ENCODE results near the gene RNF113B. TPM values are rescaled to one million over a fixed set of nuclear protein-coding genes. Genes with fewer than 3 reads are reported as not detected.
A peak's percentile ranks its signal among the peaks of the same experiment; 100 is the strongest.

Gene RNF113B
- total and polyA plus RNA-seq, 2 experiments from 2014 or later = 0.19 TPM; not detected in 1

DNA sequence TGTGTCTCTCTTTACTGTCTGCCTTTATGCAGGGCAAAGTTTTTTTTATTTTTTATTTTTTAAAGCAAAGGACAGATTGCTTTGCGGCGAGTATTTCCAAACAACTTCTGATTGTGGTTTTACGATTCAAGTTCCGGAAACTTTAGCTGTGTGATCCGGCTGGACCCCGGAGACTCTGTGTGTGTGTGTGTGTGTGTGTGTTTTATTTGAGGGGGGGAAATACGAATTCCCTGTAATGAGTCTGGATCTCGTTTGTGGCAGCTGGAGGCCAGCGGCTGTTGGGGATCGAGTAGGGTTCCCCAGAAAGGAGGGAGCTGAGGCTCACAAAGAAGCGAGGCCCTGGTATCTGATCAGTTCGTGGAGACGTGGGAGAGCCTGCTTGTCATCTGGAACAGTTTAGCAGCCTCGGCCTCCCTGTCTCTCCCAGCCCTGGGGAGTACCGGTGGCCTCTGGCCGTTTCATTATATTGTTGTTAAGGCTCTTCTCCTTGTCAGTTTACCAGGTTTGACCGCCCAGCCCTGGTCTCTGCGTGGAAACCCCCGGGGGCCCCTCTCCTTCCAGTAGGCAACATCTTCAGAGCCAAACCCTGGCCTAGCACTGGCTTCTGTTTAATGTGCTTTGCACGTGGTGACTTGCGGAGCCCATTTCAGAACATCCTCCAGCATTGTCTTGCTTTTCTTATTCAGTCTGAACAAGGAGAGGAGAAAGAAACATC, 32.9 kb downstream of the RNF113B start:
- TF ChIP-seq, protein P1, sequence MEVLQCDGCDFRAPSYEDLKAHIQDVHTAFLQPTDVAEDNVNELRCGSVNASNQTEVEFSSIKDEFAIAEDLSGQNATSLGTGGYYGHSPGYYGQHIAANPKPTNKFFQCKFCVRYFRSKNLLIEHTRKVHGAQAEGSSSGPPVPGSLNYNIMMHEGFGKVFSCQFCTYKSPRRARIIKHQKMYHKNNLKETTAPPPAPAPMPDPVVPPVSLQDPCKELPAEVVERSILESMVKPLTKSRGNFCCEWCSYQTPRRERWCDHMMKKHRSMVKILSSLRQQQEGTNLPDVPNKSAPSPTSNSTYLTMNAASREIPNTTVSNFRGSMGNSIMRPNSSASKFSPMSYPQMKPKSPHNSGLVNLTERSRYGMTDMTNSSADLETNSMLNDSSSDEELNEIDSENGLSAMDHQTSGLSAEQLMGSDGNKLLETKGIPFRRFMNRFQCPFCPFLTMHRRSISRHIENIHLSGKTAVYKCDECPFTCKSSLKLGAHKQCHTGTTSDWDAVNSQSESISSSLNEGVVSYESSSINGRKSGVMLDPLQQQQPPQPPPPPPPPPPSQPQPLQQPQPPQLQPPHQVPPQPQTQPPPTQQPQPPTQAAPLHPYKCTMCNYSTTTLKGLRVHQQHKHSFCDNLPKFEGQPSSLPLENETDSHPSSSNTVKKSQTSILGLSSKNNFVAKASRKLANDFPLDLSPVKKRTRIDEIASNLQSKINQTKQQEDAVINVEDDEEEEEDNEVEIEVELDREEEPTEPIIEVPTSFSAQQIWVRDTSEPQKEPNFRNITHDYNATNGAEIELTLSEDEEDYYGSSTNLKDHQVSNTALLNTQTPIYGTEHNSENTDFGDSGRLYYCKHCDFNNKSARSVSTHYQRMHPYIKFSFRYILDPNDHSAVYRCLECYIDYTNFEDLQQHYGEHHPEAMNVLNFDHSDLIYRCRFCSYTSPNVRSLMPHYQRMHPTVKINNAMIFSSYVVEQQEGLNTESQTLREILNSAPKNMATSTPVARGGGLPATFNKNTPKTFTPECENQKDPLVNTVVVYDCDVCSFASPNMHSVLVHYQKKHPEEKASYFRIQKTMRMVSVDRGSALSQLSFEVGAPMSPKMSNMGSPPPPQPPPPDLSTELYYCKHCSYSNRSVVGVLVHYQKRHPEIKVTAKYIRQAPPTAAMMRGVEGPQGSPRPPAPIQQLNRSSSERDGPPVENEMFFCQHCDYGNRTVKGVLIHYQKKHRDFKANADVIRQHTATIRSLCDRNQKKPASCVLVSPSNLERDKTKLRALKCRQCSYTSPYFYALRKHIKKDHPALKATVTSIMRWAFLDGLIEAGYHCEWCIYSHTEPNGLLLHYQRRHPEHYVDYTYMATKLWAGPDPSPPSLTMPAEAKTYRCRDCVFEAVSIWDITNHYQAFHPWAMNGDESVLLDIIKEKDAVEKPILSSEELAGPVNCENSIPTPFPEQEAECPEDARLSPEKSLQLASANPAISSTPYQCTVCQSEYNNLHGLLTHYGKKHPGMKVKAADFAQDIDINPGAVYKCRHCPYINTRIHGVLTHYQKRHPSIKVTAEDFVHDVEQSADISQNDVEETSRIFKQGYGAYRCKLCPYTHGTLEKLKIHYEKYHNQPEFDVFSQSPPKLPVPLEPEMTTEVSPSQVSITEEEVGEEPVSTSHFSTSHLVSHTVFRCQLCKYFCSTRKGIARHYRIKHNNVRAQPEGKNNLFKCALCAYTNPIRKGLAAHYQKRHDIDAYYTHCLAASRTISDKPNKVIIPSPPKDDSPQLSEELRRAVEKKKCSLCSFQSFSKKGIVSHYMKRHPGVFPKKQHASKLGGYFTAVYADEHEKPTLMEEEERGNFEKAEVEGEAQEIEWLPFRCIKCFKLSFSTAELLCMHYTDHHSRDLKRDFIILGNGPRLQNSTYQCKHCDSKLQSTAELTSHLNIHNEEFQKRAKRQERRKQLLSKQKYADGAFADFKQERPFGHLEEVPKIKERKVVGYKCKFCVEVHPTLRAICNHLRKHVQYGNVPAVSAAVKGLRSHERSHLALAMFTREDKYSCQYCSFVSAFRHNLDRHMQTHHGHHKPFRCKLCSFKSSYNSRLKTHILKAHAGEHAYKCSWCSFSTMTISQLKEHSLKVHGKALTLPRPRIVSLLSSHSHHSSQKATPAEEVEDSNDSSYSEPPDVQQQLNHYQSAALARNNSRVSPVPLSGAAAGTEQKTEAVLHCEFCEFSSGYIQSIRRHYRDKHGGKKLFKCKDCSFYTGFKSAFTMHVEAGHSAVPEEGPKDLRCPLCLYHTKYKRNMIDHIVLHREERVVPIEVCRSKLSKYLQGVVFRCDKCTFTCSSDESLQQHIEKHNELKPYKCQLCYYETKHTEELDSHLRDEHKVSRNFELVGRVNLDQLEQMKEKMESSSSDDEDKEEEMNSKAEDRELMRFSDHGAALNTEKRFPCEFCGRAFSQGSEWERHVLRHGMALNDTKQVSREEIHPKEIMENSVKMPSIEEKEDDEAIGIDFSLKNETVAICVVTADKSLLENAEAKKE (CRISPR knock-in tag; IDR thresholded peaks at IDR 0.05) = no peak
- TF ChIP-seq ZNF331 (CRISPR knock-in tag; IDR thresholded peaks at IDR 0.05; ENCODE audit: low read depth) = no peak
- TF ChIP-seq, protein P2, sequence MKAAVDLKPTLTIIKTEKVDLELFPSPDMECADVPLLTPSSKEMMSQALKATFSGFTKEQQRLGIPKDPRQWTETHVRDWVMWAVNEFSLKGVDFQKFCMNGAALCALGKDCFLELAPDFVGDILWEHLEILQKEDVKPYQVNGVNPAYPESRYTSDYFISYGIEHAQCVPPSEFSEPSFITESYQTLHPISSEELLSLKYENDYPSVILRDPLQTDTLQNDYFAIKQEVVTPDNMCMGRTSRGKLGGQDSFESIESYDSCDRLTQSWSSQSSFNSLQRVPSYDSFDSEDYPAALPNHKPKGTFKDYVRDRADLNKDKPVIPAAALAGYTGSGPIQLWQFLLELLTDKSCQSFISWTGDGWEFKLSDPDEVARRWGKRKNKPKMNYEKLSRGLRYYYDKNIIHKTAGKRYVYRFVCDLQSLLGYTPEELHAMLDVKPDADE (IDR thresholded peaks at IDR 0.05) = no peak
- no peak for TF ChIP-seq NANOG (IDR thresholded peaks at IDR 0.05; ENCODE audit: borderline replicate concordance)
- no peak for TF ChIP-seq ZNF114 (CRISPR knock-in tag; IDR thresholded peaks at IDR 0.05)
- Mint-ChIP-seq H3K4me1 (peaks cover 36% of the 10 kb centered on the region), H3K9me3 (no peaks in the 10 kb centered on the region), H3K4me3 (peak overlapping the region; percentile 87), H3K36me3 (ENCODE audit: low read depth) (peaks cover 2% of the 10 kb centered on the region), H3K27me3 (ENCODE audit: insufficient read depth, low read depth, poor library complexity) (peaks cover 33% of the 10 kb centered on the region), H3K27ac (peak overlapping the region; percentile 18)
- Histone ChIP-seq H3K9me2 (ENCODE audit: insufficient read depth) (no peaks in the 10 kb centered on the region), H3F3A (replicated peaks; ENCODE audit: low read depth) (peaks cover 11% of the 10 kb centered on the region; the same call in 1 of the 2 replicates), H3K4me3 (peak overlapping the region; percentile 92), H3K4me2 (peak overlapping the region; percentile 100), H3K4me1 (ENCODE audit: insufficient read depth) (peaks cover 24% of the 10 kb centered on the region), H2AFZ (peak overlapping the region; percentile 86), H3K27me3 (ENCODE audit: insufficient read depth) (peaks cover 31% of the 10 kb centered on the region), H4K20me1 (replicated peaks; ENCODE audit: insufficient read depth) (peaks cover 19% of the 10 kb centered on the region), H3K79me2 (replicated peaks; ENCODE audit: insufficient read depth) (peaks cover 55% of the 10 kb centered on the region), H3K27ac (ENCODE audit: low read depth) (no peak overlapping the region), H3K36me3 (ENCODE audit: insufficient read depth) (no peaks in the 10 kb centered on the region)
- ATAC-seq = peak; percentile 1; the same call in 1 of the 3 replicates
- no peak for DNase-seq (ENCODE audit: low spot score)
